ENCODE measurements around the gene S100A10.
A peak's percentile ranks its signal among the peaks of the same experiment; 100 is the strongest.

S100A10 gene

DNA sequence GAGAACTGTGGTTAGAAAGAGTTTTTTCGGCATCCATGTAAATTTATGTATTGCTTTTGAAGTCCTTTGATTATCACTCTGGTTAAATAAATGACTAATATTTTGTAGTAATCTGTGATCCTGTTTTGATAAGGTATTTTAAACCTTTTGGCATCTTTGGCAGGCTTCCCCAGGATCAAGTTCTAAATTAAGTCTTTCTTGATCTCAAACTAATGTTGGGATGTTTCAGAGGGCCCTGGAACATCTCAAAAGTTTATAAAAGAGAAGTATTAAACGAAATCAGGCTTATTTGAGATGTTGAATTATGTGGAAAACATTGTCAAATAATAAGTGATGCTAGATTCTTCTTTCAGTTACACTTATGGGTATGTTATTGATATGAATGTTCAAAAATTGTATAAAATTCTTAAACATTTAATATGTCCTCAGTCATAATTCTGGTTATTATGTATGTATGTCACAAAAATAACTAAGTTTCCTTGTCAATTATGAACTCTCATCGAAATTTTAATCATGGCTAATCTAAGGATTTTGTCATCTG lies 36.6 kb downstream of the S100A10 start:
- no peaks in the 10 kb centered on the region for H3K27me3 ChIP-seq (ENCODE audit: insufficient read depth, low read length, poor library complexity, severe bottlenecking)
- H4K20me1 ChIP-seq (ENCODE audit: insufficient read depth, low read length, poor library complexity, severe bottlenecking) = no peaks in the 10 kb centered on the region
- H3K9ac ChIP-seq (ENCODE audit: low read depth, low read length, poor library complexity, severe bottlenecking) = no peak overlapping the region
- no peaks in the 10 kb centered on the region for H3K9me2 ChIP-seq (replicated peaks; ENCODE audit: low read depth, low read length)
- no peak overlapping the region for H3K4me3 ChIP-seq (ENCODE audit: low read length, poor library complexity, severe bottlenecking)
- no peaks in the 10 kb centered on the region for H3K36me3 ChIP-seq (ENCODE audit: insufficient read depth, low read length)
- H2AFZ ChIP-seq (ENCODE audit: low read length) = peak overlapping the region; percentile 12; the same call in 1 of the 2 replicates
- TF ChIP-seq, protein P1, sequence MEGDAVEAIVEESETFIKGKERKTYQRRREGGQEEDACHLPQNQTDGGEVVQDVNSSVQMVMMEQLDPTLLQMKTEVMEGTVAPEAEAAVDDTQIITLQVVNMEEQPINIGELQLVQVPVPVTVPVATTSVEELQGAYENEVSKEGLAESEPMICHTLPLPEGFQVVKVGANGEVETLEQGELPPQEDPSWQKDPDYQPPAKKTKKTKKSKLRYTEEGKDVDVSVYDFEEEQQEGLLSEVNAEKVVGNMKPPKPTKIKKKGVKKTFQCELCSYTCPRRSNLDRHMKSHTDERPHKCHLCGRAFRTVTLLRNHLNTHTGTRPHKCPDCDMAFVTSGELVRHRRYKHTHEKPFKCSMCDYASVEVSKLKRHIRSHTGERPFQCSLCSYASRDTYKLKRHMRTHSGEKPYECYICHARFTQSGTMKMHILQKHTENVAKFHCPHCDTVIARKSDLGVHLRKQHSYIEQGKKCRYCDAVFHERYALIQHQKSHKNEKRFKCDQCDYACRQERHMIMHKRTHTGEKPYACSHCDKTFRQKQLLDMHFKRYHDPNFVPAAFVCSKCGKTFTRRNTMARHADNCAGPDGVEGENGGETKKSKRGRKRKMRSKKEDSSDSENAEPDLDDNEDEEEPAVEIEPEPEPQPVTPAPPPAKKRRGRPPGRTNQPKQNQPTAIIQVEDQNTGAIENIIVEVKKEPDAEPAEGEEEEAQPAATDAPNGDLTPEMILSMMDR (conservative IDR thresholded peaks at IDR 0.05; ENCODE audit: low read length) = no peak
- TF ChIP-seq EZH2phosphoT487 (IDR thresholded peaks at IDR 0.05; ENCODE audit: borderline replicate concordance) = no peak
- H3K9me3 ChIP-seq (ENCODE audit: insufficient read depth, low read depth, low read length) = no peaks in the 10 kb centered on the region
- H3K79me2 ChIP-seq (ENCODE audit: insufficient read depth, low read length) = no peaks in the 10 kb centered on the region
- H3K4me2 ChIP-seq (ENCODE audit: low read depth, low read length, poor library complexity, severe bottlenecking) = no peak overlapping the region
- H3F3A ChIP-seq (ENCODE audit: low read depth) = no peaks in the 10 kb centered on the region
- peaks cover 20% of the 10 kb centered on the region for H3K4me1 ChIP-seq (ENCODE audit: insufficient read depth, low read length, poor library complexity, severe bottlenecking)

DNA sequence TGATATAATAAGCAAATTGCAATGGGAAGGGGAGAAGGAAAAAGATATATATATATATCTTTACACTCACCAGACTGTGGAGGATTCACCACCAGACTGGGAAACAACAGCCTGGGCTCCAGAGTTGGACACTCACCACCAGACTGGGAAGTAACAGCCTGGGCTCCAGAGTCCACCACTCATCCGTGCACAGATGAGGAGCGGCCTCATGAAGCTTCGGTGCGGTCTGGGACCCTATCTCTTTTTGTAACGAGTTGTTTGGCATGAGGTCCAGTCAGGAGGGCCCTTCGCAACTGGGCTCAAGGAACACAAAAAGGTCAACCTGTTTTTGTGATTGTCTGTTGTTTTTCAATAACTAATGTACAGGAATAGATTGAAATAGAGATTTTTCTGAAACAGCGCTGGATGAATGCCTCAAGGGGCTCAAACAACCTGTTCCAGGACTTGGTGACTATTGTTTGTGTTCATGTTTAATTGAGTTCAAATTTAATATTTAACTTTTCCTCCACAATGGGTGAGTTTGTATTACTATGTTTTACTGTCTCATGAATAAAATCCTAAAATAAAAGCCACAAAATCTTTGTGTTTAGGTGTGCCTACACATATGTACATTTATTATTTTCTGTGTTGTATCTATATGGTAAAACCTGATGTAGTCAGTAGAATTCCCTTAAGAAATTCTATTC lies 40.1 kb downstream of the S100A10 start:
- Histone ChIP-seq H3K9ac (ENCODE audit: low read depth, low read length, poor library complexity, severe bottlenecking) (no peak overlapping the region), H3K79me2 (ENCODE audit: insufficient read depth, low read length) (no peaks in the 10 kb centered on the region), H3K4me3 (ENCODE audit: low read length, poor library complexity, severe bottlenecking) (no peak overlapping the region), H3K4me1 (ENCODE audit: insufficient read depth, low read length, poor library complexity, severe bottlenecking) (no peaks in the 10 kb centered on the region), H3K4me2 (ENCODE audit: low read depth, low read length, poor library complexity, severe bottlenecking) (no peak overlapping the region), H3K9me3 (ENCODE audit: insufficient read depth, low read depth, low read length) (no peaks in the 10 kb centered on the region), H3F3A (ENCODE audit: low read depth) (no peaks in the 10 kb centered on the region), H3K9me2 (replicated peaks; ENCODE audit: low read depth, low read length) (no peaks in the 10 kb centered on the region), H2AFZ (ENCODE audit: low read length) (no peak overlapping the region), H4K20me1 (ENCODE audit: insufficient read depth, low read length, poor library complexity, severe bottlenecking) (no peaks in the 10 kb centered on the region), H3K27me3 (ENCODE audit: insufficient read depth, low read length, poor library complexity, severe bottlenecking) (no peaks in the 10 kb centered on the region), H3K36me3 (ENCODE audit: insufficient read depth, low read length) (no peaks in the 10 kb centered on the region)
- TF ChIP-seq, protein P1 (conservative IDR thresholded peaks at IDR 0.05; ENCODE audit: low read length) = no peak
- TF ChIP-seq EZH2phosphoT487 (IDR thresholded peaks at IDR 0.05; ENCODE audit: borderline replicate concordance) = no peak

DNA sequence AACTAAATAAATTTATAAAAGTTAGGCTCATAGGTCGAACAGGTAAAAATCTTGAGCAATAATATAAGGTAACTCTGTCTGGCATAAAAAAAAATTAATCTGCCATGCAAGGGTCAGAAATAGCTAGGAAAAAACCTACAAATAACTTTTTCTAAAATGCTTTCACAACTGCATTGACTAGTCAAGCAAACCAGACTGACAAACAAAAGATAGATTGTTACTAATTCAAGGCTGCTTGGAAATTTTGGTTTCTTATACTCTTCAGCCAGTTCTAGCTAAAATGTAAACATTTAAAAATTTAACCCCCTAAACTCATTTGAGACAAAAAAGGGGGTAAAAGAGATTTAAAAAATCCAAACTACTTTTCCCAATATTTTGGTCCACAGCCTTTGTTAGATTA lies 40.8 kb downstream of the S100A10 start:
- Histone ChIP-seq H3K9me2 (replicated peaks; ENCODE audit: low read depth, low read length) (no peaks in the 10 kb centered on the region), H3K4me3 (ENCODE audit: low read length, poor library complexity, severe bottlenecking) (no peak overlapping the region), H3K4me1 (ENCODE audit: insufficient read depth, low read length, poor library complexity, severe bottlenecking) (no peaks in the 10 kb centered on the region), H3F3A (ENCODE audit: low read depth) (no peaks in the 10 kb centered on the region), H3K27me3 (ENCODE audit: insufficient read depth, low read length, poor library complexity, severe bottlenecking) (no peaks in the 10 kb centered on the region), H3K9ac (ENCODE audit: low read depth, low read length, poor library complexity, severe bottlenecking) (no peak overlapping the region), H3K79me2 (ENCODE audit: insufficient read depth, low read length) (no peaks in the 10 kb centered on the region), H4K20me1 (ENCODE audit: insufficient read depth, low read length, poor library complexity, severe bottlenecking) (no peaks in the 10 kb centered on the region), H2AFZ (ENCODE audit: low read length) (no peak overlapping the region), H3K4me2 (ENCODE audit: low read depth, low read length, poor library complexity, severe bottlenecking) (no peak overlapping the region), H3K36me3 (ENCODE audit: insufficient read depth, low read length) (no peaks in the 10 kb centered on the region), H3K9me3 (ENCODE audit: insufficient read depth, low read depth, low read length) (no peaks in the 10 kb centered on the region)
- TF ChIP-seq, protein P1 (conservative IDR thresholded peaks at IDR 0.05; ENCODE audit: low read length) = no peak
- TF ChIP-seq EZH2phosphoT487 (IDR thresholded peaks at IDR 0.05; ENCODE audit: borderline replicate concordance) = no peak
